ENCODE results near the gene USP27X.

DNA sequence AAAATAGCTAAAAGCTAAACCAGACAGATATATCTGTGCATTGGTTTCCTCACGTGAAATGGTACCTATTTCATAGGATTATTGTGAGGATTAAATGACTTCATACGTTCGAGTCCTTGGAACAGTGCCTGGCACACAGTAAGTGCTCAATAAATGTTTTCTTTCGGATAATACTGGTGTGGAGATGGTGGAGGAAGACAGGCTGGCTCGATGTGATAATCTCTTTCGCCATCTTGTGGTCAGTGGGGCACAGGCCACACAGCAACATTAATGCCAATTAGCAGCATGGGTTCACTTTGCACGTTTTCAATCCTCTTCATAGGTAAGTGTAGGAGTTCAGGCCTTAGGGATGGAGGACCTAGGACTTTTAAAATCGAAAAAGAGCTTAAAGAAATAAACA is 40.9 kb upstream of the USP27X start:
- TF ChIP-seq ZFP36 (IDR thresholded peaks at IDR 0.05; ENCODE audit: borderline replicate concordance, partially characterized antibody) (no peak), MYC (IDR thresholded peaks at IDR 0.05; ENCODE audit: borderline replicate concordance, low read length) (no peak), CTCF (IDR thresholded peaks at IDR 0.05) (peak; percentile 65), POLR2A (IDR thresholded peaks at IDR 0.05; ENCODE audit: low read length) (no peak)

All from A549 (cell line).